Activated gamma-delta T cell (primary cell): ENCODE measurements around the gene FXYD1.
"Not testable (repeated sequence)": the region's sequence is repeated elsewhere in the genome, so short reads cannot be mapped to it uniquely, and the experiment has no call there.

Experiments used
- DNase-seq: peaks from one replicate; lab custom pipeline; 2025; lab: John Stamatoyannopoulos, UW

The FXYD1 gene

DNA sequence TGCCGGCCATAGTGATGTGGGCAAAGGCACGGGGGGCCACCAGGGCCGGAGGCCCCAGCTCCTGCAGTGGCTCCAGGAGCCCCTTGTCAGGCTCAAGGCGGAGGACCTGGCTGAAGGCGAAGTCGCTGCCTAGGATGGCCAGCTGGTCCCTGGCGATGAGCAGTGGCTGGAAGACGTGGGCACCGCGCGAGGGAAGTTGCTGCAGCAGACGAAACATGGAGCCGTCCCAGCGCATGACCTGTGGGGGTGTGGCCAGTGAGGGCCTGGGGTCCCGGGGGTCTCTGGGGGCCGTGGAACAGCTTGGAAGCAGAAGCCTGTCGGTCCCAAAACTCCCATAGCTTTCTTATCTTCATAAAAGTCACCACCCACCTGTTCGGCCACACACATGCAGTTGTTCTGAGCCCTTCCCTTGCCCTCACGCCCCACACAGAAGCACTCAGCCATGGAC, 13.3 kb upstream of the FXYD1 start:
- DNase-seq: no peak

DNA sequence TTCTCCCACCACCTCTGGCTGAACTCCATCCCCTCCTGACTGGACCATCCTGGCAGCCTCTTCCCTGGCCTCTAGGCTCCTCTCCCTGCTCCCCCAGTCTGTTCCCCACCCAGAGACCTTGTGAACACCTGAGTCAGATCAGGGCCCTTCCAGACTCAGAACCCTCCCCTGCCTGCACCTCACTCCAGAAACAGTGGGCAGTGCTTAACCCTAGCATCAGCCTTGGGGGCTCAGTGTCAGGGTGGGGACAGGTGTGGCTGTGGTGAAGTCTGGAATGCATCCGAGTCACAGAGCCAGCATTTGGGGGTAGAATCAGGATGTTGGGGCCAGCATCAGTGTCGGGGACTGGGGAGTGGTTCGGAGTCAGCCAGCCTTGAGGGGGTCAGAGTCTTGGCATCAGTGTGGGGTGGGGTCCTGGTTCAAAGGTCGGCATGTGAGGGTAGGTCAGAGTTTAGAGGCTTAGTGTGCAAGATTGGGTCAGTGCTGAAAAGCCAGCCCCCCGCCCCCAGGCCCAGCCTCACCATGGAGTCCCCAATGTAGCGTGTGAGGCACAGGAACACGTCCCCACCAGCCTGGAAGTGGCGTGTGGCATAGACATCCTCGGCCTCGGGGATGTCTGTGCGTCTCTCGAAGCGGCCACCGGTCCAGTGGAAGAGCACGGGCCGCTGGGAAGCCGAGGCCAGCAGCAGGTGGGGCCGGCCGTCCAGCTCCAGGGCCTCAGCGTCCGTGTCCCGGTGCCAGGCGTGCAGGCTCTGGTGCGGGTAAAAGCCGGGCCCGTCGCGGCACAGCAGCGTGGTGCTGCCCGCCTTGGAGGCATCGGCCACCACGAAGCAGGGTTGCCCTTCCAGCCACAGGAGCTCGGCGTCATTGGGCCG, 12.6 kb upstream of the FXYD1 start:
- no peak for DNase-seq

DNA sequence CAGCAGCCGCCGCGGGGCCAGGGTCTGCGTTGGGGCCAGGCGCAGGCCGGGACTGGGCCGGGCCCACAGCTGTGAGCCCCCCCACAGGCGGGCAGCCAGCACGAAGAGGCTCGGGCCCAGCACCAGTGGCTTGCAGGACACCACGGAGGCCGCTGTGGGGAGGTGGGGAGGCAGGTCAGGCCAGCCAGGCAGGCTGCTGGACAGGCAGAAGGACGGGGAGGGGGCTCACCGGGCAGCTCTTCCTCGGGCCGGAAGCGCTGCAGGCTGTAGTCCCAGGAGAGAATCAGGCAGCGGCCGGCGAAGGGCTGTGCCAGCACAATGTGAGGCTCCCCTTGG, 12.0 kb upstream of the FXYD1 start:
- no peak for DNase-seq

DNA sequence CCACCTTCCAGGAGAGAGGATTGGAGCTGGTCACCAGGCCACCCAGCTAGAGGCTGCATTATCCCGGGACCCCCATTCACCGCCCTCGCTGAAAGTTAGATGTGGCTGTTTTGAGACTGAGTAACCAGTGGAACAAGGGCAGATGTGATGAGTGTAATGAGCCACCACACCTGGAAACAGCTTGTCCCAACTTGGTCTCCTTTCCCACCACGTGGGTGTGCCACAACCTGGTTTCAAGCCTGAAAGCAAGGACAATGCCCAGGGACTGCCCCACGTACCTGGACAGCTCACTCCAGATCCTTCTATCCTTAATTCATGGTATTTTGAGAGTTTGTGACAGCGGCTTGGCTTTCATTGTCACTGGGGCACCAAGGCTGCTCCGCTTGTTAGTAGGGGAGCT, 10.8 kb upstream of the FXYD1 start:
- no peak for DNase-seq

DNA sequence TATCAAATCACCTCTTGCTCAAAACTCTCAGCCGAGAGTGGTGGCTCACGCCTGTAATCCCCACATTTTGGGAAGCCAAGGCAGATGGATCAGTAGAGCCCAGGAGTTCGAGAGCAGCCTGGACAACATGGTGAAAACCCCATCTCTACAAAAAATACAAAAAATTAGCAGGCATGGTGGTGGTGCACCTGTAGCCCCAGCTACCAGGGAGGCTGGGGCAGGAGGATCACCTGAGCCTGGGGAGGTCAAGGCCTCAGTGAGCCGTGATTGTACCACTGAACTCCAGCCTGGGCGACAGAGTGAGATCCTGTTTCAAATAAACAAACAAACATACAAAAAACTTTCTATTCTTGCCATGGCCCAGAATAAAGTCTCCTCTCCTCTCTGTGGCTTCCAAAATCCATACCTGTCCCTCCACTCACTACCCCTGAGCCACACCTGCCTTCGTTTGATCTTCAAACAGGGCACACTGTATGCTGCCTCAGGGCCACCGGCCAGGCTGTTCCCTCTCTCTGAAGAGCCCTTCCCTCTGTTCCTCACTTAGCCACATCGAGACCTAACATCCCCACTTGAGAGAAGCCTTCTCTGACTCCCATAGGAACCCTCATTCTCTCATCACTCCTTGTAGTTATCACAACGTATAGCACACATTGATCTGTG, 10.1 kb upstream of the FXYD1 start:
- DNase-seq: no peak

DNA sequence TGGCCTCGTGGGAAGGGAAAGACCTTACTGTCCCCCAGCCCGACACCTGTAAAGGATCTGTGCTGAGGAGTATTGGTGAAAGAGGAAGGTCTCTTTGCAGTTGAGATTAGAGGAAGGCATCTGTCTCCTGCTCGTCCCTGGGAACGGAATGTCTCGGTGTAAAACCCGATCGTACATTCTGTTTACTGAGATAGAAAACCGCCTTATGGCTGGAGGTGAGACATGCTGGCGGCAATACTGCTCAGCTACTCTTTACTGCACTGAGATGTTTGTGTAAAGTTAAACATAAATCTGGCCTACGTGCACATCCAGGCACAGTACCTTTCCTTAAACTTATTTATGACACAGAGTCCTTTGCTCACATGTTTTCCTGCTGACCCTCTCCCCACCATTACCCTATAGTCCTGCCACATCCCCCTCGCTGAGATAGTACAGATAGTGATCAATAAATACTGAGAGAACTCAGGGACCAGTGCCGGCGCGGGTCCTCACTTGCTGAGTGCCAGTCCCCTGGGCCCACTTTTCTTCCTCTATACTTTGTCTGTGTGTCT, 8.8 kb upstream of the FXYD1 start:
- not testable (repeated sequence) for DNase-seq

DNA sequence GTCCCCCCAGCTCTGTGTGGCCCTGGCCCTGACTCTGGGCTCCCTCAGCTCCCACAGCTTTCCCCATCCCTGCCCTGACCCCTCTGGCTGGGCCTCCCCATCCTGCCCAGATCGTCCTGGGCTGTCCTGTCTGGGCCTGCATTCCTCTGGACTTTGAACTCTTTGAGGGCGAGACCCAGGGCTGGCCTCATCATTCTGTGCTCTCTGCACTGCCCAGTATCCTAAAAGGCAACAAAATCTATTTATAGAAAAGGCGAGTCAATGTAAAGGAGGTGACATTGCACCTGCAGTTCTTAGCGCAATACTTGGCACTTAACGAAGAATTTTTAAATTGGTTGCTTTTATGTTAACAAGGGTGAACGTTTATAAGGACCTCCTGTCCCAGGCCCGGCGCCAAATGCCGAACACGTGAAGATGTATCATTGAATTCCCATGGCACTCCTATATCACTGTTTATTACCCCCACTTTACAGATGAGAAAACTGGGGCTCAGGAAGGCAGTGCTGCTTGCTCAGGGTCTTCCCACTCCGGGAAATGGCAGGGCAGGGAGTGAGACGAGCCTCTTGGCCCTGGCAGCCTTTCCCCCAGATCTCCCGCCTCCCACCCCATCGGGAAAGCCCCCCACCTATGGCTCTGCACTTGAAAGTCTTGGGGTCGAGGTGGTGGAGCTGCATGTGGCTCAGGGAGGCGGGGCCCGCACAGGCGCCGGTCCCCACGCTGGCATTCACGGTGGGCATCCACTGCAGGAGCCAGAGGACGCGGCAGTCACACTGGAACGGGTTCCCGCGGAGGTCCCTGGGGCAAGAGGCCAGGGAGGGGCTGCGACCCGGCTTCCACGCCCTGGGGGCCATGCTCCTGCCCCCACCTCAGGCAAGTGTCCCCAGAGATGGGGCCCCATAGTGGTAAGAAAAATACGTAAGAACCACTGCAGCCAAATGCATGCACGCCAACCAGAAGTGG, 7.6 kb upstream of the FXYD1 start:
- no peak for DNase-seq

DNA sequence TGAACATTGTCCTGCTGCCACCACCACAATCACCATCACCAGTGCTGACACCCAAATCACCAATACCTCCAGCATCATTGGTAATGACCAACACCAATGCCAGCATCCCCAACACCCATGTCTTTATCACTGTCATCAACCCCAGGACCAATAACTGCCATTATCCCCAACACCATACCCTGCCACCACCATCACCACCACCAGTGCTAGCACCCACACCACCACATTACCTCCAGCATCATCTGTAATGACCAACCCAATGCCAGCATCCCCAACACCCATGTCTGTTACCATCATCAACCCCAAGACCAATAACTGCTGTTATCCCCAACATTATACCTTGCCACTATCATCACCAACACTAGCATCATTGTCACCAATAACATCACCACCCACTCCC, 6.4 kb upstream of the FXYD1 start:
- no peak for DNase-seq

DNA sequence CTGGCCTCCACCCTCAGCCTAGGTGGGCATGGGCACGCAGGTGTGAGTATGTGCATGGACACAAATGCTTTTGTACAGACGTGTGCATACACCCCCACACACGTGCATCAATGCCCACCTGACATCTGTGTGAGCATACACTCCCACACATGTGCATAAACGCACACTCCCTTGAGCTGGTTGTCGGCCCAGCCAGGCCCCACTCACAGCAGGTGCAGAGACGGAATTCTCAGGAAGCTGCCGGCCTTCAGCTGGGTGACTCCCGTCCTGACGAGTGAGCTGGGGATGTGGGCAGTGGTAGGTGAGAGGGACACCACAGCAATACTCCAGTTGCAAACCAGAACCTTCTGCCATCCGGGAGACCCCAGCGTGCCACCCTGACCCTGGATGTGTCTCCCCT, 4.8 kb upstream of the FXYD1 start:
- DNase-seq: no peak

DNA sequence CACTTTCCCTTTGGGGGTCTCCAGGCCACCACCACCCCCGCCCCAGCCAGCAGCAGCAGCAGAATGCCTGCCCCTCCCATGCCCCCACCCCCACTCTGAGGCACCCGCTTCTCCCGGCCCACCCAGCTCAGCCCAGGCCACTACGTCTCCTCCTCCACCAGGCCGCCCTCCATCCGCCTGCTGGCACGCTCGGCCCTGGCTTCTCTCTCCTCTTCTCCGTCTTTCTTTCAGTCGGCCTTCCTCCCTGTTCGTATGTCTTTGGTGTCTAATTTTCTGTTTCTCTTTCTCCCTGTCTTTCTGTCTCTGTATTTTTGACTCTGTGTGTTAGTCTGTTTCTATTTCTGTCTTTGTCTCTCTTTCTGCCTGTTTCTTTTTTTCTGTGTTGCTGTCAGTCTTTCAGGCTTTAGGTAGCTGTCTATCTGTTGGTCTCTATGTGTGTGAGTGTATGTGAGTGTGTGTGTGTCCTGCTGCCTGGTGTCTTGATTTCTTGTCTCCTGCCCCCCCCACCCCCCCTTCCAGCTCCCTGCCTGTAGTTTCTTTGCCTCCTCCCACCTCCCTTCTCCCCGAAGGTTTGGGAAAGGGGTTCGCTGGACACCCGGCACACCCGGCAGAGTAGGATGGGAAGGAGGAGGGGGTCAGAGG, 3.9 kb upstream of the FXYD1 start, which contains the start of gene LGI4:
TSS of gene LGI4 (minus strand) at position 459 of the 642 bp plus-strand sequence. CDS start at position 80, 379 bp downstream.
- no peak for DNase-seq

DNA sequence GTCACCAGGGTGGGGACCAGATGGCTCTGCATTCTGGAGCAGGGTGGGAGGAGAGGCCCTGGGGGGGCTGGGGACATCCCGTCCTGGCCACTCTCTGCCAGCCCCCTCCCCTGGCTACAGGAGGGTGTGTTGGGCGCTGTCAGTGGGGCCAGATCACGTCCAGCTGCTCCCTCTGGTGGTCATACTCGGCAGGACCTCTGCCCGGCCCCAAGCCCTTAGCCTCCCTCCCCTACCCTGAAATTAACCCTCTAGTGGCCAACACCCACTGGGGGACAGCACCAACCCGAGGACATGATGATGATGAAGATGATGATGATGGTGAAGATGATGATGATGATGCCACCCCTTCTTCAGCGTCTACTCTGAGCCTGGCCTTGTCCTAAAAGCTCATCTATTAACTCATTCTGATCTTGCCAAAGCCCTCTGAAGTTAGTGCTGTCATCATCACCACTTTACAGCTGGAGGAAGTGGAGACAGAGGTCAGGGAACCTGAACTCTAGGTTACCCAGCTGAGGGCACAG, 3.2 kb upstream of the FXYD1 start:
- DNase-seq: no peak

DNA sequence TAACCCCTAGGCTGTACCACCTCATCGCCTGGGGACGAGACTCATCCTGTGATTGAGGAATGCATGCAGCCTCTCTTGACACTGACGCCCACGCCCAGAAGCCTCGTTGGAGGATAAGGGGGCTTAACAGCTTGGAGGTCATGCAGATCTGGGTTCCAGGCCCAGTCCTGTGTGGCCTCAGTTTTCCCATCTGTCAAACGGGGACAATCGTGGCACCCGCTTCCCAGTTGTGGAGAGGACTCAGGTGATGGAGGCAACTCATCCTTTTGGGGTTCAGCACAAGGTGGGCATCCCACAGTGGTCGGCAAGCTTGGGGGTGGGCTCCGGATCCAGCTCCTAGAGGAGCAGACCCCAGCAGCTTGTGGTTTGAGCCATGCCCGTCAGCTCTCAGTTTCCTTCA, 2.4 kb upstream of the FXYD1 start:
- DNase-seq: no peak

DNA sequence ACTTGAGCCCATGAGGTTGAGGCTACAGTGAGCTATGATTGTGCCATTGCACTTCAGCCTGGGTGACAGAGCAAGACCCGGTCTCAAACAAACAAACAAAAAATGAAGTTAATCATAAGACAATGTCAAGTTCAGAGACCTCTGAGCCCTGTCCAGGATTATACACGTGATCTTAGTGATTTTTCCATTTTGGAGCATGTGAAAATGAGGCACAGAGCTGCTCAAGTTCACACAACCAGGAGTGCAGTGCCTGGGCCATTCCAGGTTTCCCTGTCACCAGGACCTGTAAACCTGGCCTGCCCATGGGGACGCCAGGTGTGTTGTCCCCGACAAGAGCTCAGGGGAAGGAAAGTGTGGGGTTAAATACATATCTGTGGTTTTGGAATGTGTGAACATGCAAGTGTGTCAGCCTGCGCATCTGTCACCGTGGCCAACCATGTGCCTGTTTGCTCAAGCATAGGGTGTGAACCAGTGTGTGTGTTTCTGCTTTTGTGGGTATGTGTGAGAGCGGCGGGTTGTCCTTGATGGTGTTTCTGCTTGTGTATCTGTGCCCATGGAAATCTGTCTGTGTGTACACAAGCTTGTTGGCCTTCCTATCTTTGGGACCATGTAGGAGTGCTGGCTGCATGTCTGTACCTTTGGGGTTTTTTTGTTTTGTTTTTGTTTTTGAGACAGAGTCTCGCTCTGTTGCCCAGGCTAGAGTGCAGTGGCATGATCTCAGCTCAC, 1.5 kb upstream of the FXYD1 start:
- DNase-seq: no peak

DNA sequence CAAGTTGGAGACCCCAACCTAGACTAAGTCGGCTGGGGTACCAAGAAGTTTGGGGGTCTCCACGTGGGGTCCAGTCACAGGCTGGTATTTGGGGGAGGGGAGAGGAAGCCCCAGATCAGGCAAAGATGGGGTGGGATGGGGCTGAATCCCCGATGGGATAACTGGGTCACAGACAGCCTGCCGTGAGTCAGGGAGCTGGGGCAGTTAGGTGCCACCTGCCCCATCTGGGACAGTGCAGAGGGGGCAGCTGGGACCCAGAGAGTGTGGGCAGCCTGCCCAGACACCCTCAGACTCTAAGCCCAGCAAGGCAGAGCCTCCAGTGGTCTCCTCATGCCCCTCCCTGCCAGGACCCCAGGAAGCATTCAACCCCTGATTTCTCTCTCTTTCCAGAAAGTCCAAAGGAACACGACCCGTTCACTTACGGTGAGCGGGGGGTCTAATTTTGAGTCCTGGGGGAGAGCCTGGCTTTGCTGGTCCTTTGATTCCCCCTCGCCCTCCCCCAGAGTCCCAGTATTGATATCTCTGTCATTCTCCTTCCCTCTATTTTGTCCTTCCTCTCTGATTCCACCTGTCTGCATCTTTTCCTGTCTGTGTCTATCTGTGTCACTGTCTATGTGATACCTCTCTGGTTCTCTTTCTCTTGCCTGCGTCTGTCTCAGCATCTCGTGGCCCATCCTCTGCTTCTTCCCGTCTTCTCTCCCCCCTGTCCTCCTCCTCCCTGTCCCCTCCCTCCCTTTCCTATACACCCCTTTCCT, 1.8 kb downstream of the FXYD1 start:
- no peak for DNase-seq

DNA sequence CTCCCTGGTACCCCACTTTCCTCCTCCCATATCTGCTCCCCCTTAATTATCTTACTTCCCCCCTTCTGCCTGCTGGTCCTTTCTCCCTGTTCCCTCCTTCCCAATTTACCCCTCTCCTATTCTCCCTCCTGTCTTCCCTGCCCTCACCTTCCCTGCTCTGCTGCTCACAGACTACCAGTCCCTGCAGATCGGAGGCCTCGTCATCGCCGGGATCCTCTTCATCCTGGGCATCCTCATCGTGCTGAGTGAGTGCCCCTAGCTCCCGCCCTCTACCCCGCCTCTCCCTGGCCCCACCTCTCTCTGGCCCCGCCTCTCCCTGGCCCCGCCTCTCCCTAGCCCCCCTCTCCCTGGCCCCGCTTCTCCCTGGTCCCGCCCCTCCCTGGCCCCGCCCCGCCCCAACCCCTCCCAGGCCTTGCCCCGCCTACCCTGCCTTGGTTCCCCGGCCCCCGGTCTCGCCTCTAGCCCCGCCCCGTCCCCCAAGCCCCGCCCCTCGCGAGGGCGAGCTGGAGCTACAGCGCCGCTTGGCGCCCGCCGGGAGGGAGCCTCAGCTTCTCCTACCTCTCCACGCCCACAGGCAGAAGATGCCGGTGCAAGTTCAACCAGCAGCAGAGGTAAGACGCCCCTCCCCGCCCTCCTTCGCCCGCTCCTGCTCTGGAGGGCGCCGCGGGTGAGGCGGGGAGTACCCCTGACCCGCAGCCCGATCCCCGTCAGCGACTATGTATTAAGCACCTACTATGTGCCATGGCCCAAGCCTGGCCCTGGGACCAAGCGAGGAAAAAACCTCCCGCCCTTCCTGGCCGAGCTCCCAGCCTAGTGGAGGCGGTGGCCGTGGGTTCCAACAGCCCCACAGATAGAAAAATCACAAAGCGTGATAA, 2.6 kb downstream of the FXYD1 start:
- DNase-seq: peak; percentile 92

DNA sequence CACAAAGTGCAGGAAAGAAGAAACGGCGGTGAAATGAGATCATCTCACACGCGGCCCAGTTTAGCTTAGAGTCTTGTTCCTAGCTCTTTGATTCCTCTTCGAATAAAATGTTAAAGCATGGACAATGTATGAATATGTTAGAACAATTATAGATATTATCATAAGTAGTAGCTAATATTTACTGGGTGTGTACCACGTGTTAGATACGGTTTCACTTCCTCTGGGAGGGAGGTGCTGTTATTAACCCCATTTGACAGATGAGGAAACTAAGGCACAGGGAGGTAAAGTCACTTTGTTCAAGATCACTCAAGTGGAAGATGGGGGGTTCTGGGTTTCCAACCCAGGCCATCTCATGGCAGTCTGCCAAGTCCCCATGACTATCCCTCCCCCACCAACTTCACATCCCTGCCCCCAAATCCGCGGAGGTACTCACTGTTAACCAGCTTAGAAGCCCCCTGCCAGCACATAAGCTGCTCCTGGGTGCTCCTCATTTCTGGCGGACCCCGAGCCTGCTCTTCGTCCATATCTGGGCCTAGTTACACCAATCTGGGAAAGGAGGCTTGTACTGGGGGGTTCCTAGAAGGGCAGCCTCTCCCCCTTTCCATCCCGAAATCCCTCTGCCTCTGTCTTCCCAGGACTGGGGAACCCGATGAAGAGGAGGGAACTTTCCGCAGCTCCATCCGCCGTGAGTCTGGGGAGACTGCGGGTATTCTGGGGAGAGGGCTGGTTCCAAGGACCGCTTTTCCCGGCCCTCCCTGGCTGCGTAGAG, 3.4 kb downstream of the FXYD1 start:
- DNase-seq: no peak

DNA sequence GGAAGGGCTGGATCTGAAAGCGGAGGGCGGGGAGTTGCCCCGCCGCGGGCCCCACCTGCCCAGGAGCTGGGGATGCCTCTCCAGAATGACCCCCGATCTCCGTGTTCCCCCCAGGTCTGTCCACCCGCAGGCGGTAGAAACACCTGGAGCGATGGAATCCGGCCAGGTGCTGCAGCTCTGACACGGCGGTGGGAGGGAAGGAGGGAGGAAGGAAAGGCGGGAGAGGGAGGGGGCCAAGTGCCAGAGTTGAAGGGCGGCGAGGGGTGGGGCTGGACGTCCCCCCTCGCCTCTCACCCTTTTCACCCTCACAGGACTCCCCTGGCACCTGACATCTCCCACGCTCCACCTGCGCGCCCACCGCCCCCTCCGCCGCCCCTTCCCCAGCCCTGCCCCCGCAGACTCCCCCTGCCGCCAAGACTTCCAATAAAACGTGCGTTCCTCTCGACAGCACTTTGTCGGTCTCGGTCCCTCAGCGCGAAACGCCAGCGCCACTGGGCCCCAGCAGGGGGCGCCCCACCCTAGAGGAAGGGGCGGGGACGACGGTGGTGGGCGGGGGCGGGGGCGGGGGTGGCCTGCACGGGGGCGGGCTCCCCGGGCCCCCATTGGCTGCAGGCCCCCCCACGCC, 4.1 kb downstream of the FXYD1 start:
- peak; percentile 61 for DNase-seq
